ENCODE results near the gene SLC7A6OS.

Gene SLC7A6OS

DNA sequence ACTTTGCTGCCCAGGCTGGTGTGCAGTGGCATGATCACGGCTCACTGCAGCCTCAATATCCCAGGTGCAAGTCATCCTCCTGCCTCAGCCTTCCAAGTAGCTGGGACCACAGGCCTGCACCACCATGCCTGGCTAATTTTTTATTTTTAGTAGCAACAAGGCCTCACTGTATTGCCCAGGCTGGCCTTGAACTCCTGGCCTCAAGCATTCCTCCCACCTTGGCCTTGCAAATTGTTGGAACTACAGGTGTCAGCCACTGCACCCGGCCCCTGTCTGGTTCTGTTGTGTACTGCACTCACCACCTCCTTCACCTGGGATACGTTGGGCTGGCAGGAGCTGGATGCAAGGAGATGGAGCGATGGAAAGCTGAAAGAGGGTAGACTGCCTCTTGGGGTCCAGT lies 57.0 kb downstream of the SLC7A6OS start:
- DNase-seq (ENCODE audit: low spot score), result no peak

DNA sequence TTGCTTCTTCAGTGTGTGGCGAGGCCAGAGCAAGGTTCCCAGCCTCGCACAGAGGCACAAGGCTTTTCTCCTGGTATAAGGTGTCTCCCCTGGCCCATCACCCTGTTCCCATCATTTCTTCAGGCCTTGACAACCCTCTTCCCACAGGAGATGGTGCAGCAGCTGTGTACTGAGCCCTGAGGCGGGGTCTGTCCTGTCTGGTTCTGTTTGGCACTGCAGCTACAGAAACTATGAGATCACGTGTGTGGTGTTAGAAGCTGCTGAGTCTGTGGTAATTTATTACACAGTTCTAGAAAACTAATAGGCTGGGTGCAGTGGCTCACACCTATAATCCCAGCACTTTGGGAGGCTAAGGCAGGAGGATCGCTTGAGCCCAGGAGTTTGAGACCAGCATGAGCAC lies 58.4 kb downstream of the SLC7A6OS start:
- no peak for DNase-seq (ENCODE audit: low spot score)

DNA sequence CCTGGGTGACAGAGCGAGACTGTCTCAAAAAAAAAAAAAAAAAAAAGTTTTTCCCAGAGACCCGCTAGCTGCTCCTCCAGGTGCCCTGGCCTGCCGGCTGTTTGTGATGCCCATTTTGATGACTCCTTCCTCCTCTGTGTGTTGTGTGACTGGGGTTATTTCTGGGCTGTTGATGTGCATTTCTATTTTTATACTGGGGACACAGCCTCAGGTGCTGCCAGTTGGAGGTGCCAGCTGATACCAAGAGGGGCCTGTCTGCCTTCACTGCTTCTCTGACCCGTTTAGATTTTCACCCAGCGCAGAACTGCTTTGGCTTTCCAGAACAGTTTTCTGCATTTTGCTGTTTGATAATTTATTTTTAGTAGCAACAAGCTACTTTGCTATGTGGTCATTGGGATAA lies 58.9 kb downstream of the SLC7A6OS start:
- DNase-seq (ENCODE audit: low spot score), result no peak

DNA sequence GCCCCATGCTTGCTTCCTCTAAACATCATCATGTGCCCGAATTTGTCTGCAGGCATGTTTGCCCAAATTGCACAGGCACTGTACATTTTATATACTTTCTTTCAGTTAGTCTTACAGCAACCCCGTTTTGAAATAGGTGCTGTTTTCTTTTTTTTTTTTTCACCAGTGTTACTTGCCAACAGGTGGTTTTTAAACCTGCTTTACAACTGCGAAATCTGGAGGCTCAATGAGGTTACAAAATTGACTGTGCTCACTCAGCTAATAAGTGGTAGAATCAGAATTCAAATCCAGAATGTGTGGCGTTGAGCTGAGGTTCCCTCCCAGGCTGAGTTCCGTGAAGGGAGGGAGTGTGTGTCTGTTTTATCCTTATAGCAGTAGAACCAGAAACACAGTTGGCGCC lies 59.8 kb downstream of the SLC7A6OS start:
- DNase-seq (ENCODE audit: low spot score), result no peak

DNA sequence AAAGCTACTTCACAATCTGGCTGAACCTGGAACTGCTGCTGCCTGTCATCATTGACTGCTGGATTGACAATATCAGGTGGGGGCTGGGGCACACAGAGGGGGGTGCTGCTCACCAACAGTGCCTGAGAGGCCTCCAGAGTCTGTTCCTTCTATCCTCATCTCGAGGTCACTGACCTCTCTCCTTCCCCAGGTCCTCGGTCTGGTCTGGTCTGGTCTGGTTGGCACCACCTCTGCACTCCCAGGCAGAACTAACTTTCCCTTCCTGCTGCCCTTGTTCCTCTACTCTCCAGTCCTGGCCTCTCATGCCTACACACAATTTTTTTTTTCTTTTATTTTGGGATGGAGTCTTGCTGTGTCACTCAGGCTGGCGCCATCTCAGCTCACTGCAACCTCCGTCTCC lies 61.4 kb downstream of the SLC7A6OS start:
- DNase-seq (ENCODE audit: low spot score), result no peak

All from hematopoietic multipotent progenitor cell treated with erythropoietin and hydrocortisone succinate and interleukin-3 and kit ligand, for 17 days (in vitro differentiated cells).